ENCODE data around the gene ADGRL2.

Gene ADGRL2

GRCh38 chr1:81792184-81792583 is 8.6 kb upstream of the ADGRL2 start:
- H3K27ac Mint-ChIP-seq: peak overlapping the region in 1 of 3 experiments; percentile 37
- peaks cover 3% of the 10 kb centered on the region for H3K9me3 Mint-ChIP-seq
- no peak overlapping the region for H3K4me3 Mint-ChIP-seq

DNA sequence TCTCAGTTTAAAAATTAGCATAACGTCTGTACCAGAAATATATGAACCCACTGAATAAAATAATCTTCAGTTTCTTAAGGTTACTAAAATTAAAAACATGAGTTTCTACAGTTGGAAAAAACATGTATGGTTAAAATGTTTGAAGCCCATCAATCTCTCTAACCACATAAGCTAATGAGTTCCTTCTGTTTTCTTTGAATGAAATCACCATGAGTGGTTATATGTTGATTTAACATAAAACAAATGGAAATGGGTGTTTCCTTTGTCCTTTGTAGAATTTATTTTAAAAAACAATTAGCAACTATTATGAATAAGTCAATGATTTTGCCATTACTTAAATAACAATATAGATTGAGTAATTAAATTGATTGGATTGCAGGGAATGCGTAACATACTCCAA is 3.0 kb upstream of the ADGRL2 start:
- Mint-ChIP-seq H3K36me3 (ENCODE audit: low read depth) (no peaks in the 10 kb centered on the region), H3K4me3 (no peak overlapping the region), H3K9me3 (no peaks in the 10 kb centered on the region), H3K27me3 (ENCODE audit: low read depth) (no peaks in the 10 kb centered on the region), H3K4me1 (peaks cover 20% of the 10 kb centered on the region), H3K27ac (no peak overlapping the region)
- TF ChIP-seq, protein P1, sequence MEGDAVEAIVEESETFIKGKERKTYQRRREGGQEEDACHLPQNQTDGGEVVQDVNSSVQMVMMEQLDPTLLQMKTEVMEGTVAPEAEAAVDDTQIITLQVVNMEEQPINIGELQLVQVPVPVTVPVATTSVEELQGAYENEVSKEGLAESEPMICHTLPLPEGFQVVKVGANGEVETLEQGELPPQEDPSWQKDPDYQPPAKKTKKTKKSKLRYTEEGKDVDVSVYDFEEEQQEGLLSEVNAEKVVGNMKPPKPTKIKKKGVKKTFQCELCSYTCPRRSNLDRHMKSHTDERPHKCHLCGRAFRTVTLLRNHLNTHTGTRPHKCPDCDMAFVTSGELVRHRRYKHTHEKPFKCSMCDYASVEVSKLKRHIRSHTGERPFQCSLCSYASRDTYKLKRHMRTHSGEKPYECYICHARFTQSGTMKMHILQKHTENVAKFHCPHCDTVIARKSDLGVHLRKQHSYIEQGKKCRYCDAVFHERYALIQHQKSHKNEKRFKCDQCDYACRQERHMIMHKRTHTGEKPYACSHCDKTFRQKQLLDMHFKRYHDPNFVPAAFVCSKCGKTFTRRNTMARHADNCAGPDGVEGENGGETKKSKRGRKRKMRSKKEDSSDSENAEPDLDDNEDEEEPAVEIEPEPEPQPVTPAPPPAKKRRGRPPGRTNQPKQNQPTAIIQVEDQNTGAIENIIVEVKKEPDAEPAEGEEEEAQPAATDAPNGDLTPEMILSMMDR (IDR thresholded peaks at IDR 0.05; ENCODE audit: unreplicated experiment in 3 of 3): no peak

More at GRCh38 chr1:81792184-81792583, 8.6 kb upstream of the ADGRL2 start:
- TF ChIP-seq, protein P1 (IDR thresholded peaks at IDR 0.05; ENCODE audit: unreplicated experiment in 3 of 3): no peak
- H3K36me3 Mint-ChIP-seq (ENCODE audit: low read depth): no peaks in the 10 kb centered on the region
- peaks cover 5% of the 10 kb centered on the region for H3K4me1 Mint-ChIP-seq
- no peaks in the 10 kb centered on the region for H3K27me3 Mint-ChIP-seq (ENCODE audit: low read depth)

GRCh38 chr1:81799939-81800694 is 617 bp upstream of the ADGRL2 start:
- no peaks in the 10 kb centered on the region for H3K27me3 Mint-ChIP-seq (ENCODE audit: low read depth)
- peak overlapping the region; percentile 96 to 97 (median 96) for H3K4me3 Mint-ChIP-seq
- H3K27ac Mint-ChIP-seq: peak overlapping the region; percentile 100
- TF ChIP-seq, protein P1 (IDR thresholded peaks at IDR 0.05; ENCODE audit: unreplicated experiment in 3 of 3): no peak
- no peaks in the 10 kb centered on the region for H3K36me3 Mint-ChIP-seq (ENCODE audit: low read depth)
- H3K9me3 Mint-ChIP-seq: no peaks in the 10 kb centered on the region
- H3K4me1 Mint-ChIP-seq: peaks cover 23% of the 10 kb centered on the region

- H3K27ac Mint-ChIP-seq: peak overlapping the region; percentile 100
- no peaks in the 10 kb centered on the region for H3K9me3 Mint-ChIP-seq
- peaks cover 40% of the 10 kb centered on the region for H3K4me1 Mint-ChIP-seq
- no peaks in the 10 kb centered on the region for H3K36me3 Mint-ChIP-seq (ENCODE audit: low read depth)
- H3K4me3 Mint-ChIP-seq: peak overlapping the region; percentile 96 to 97 (median 97)
- H3K27me3 Mint-ChIP-seq (ENCODE audit: low read depth): no peaks in the 10 kb centered on the region
- TF ChIP-seq, protein P1 (IDR thresholded peaks at IDR 0.05; ENCODE audit: unreplicated experiment in 3 of 3): no peak
Measured at GRCh38 chr1:81801651-81802456, 1.1 kb downstream of the ADGRL2 start.

- TF ChIP-seq, protein P1 (IDR thresholded peaks at IDR 0.05; ENCODE audit: unreplicated experiment in 3 of 3): no peak
- Mint-ChIP-seq H3K4me1 (peaks cover 39% of the 10 kb centered on the region), H3K4me3 (peak overlapping the region; percentile 94 to 97 (median 97)), H3K27ac (peak overlapping the region; percentile 93 to 100 (median 96)), H3K9me3 (no peaks in the 10 kb centered on the region), H3K36me3 (ENCODE audit: low read depth) (no peaks in the 10 kb centered on the region), H3K27me3 (ENCODE audit: low read depth) (no peaks in the 10 kb centered on the region)
Measured at GRCh38 chr1:81802457-81802706, 1.6 kb downstream of the ADGRL2 start.
